ENCODE measurements around the gene TBX1.
A peak's percentile ranks its signal among the peaks of the same experiment; 100 is the strongest.
"Not testable (repeated sequence)": the region's sequence is repeated elsewhere in the genome, so short reads cannot be mapped to it uniquely, and the experiment has no call there.

Gene TBX1

DNA sequence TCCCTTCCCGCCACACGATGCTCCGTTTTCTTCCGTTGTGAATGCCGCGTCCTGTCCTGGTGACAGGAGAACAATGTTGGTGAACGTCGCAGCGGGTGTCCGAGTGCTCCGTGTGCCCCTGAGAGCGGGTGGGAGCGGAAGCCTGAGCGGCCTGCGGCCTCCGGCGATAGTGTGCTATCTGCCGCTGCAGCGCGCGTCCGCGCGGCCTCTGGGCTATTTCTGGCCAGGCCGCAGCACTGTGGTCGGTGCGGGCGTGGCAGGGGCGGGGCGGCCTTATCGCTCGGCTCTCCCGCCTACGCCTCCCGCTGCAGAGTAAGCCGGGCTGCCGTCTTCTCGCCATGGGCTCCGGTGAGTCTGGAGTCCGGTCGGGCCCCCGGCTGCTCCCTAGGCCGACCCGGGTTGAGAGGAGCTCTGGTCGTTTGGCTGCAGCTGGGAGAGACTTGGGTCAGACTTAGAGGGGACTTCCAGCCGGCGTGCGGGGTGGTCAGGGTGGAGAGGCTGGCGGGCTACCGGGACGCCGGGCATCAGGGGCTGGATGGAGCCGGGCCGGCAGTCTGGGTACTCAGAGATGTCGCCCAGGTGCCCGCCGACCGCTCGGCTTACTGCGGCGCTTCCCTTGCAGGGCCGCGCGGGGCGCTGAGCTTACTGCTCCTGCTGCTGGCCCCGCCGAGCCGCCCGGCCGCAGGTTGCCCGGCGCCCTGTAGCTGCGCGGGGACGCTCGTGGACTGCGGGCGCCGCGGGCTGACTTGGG, 37.2 kb upstream of the TBX1 start, which contains the start of gene GP1BB:
Gene GP1BB (plus strand): TSS at position 308 of the 751 bp plus-strand sequence. CDS start 31 bp downstream, at position 339.
- peak; percentile 75 for DNase-seq (ENCODE audit: low spot score)

DNA sequence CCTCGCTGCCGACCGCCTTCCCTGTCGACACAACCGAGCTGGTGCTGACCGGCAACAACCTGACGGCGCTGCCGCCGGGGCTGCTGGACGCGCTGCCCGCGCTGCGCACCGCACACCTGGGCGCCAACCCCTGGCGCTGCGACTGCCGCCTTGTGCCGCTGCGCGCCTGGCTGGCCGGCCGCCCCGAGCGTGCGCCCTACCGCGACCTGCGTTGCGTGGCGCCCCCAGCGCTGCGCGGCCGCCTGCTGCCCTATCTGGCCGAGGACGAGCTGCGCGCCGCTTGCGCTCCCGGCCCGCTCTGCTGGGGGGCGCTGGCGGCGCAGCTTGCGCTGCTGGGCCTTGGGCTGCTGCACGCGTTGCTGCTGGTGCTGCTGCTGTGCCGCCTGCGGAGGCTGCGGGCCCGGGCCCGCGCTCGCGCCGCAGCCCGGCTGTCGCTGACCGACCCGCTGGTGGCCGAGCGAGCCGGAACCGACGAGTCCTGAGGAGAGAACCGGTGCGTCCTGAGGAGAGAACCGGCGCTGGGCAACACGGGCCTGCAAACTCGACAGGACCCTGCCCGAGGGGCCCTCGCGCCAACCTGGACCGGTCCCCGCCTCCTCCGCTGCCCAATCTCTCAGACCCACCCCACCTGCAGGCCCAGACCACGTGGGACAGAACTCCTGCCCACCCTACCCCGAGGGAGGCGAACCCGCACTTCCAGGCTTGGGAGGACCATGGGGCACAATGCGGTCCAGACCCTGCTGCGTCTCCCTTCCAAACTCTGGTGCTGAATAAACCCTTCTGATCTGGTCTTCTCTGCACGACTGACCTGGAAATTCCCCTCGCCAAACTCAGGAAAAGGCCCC, 36.4 kb upstream of the TBX1 start:
- peak; percentile 89 for DNase-seq (ENCODE audit: low spot score)

DNA sequence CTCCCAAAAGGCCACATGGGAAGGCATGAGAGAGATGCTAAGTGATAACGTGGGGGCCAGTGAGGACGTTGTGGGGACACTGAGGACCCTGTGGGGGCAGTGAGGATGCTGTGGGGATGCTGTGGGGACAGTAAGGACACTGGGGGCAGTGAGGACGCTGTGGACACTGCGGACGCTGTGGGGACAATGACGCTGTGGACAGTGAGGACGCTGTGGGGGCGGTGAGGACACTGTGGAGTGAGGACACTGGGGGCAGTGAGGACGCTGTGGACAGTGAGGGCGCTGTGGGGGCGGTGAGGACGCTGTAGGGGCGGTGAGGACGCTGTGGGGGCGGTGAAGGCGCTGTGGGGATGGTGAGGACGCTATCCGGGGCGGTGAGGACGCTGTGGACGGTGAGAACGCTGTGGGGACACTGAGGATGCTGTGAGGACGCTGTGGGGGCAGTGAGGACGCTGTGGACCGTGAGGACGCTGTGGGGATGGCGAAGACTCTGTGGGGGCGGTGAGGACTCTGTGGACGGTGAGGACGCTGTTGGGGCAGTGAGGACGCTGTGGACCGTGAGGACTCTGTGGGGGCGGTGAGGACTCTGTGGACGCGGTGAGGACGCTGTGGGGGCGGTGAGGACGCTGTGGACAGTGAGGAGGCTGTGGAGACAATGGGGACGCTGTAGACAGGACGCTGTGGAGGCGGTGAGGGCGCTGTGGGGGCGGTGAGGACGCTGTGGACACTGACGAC, 35.5 kb upstream of the TBX1 start:
- DNase-seq (ENCODE audit: low spot score): no peak

DNA sequence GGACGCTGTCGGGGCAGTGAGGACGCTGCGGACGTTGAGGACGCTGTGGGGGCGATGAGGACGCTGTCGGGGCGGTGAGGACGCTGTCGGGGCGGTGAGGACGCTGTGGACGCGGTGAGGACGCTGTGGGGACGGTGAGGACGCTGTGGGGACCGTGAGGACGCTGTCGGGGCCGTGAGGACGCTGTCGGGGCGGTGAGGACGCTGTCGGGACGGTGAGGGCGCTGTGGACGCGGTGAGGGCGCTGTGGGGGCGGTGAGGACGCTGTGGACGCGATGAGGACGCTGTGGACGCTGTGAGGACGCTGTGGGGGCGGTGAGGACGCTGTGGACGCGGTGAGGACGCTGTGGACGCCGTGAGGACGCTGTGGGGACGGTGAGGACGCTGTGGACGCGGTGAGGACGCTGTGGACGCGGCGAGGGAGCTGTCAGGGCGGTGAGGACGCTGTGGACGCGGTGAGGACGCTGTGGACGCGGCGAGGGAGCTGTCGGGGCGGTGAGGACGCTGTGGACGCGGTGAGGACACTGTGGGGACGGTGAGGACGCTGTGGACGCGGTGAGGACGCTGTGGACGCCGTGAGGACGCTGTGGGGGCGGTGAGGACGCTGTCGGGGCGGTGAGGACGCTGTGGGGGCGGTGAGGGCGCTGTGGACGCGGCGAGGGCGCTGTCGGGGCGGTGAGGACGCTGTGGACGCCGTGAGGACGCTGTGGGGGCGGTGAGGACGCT, 34.4 kb upstream of the TBX1 start:
- not testable (repeated sequence) for DNase-seq (ENCODE audit: low spot score)

DNA sequence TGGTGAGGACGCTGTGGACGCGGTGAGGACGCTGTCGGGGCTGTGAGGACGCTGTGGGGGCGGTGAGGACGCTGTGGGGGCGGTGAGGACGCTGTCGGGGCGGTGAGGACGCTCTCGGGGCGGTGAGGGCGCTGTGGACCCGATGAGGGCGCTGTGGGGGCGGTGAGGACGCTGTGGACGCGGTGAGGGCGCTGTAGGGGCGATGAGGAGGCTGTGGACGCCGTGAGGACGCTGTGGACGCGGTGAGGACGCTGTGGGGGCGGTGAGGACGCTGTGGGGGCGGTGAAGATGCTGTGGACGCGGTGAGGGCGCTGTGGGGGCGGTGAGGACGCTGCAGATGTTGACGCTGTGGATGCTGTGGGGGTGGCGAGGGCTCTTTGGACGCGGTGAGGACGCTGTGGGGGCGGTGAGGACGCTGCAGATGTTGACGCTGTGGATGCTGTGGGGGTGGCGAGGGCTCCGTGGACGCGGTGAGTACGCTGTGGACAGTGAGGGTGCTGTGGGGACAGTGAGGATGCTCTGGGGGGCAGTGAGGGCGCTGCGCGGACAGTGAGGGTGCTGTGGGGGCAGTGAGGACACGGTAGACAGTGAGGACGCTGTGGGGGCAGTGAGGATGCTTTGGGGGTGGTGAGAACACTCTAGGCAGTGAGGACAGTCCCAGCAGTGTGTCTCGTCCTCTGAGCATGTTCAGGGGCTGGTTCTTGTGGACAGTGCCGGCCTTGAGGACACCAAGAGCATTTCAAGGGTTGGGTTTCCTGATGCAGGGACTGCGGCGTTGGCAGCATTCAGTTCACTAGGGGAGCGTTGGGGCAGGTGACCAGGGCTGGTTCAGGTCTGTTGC, 33.0 kb upstream of the TBX1 start:
- no peak for DNase-seq (ENCODE audit: low spot score)

DNA sequence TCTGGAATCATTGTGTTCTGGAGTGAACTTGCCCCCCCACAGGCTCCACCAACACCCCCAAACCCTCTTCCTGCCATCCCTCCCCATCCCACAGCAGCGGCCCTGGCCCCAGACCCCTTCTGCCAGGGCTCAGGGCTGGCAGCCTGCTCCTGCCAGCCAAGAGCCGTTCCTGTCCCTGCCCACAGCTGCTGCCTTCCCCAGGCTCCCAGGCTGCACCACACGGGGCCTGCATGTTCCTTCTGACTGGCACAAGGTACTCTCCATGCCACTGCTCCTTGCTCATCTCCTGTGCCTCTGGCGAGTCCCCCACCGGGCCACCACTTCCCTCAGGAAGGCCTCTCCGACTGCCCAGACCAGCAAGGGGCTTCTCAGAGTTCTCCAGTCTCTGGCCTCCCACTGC, 32.3 kb upstream of the TBX1 start:
- DNase-seq (ENCODE audit: low spot score): no peak

DNA sequence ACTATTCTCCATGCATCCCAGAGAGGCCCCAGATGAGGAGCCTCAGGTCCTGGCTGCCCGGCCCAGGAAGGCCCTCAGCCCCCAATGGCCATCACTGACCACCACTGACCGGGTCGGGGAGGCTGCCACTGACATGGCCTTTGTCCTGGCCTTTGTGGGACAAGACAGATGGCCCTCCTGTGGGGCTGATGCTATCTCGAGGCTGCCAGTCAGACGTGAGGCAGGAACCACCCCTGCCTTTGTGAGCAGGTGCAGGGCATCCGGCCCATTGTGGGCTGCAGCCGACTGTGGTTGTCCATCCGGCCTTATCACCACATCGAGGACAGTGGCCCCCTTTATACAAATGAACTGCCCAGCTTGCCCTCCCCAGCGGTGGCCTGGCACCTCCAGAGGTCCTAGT, 31.7 kb upstream of the TBX1 start:
- no peak for DNase-seq (ENCODE audit: low spot score)

DNA sequence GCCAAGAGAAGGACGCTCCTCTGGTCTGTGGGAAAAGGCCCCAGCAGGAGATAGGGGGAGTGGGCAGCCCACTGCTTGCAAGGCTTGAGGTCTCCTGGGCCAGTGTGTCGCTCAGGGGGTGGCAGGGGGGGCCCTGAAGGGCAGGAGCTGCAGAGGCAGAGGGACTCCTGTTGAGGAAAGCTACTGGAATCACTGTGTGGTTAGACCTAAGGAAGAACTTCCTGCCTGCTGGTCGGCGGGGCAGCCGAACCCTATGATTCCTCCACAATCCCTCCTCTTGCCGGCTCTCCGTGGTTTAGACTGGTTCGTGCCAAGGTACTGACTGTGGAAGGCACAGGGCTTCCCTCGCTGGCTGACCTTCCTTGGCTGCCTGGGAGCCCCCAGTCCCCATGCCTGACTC, 31.1 kb upstream of the TBX1 start:
- DNase-seq (ENCODE audit: low spot score): no peak

DNA sequence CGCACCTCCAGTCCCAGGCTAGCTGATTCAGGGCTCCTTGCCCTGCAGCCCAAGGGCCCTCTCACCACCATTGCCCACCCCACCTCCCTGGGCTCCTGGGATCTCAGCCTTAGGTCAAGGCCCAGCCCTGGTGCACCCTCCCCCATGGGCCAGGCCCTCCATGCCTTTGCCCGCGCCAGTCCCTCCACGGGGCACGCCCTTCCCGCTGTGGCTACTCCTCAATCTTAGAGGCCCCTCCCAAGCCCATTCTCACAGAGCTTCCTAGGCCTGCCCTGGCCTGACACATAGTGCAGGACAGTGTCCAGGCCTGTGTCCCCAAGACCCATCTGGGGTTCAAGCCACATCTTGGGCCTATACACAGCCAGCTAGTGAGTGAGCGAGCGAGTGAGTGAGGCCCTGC, 30.4 kb upstream of the TBX1 start:
- DNase-seq (ENCODE audit: low spot score): no peak

DNA sequence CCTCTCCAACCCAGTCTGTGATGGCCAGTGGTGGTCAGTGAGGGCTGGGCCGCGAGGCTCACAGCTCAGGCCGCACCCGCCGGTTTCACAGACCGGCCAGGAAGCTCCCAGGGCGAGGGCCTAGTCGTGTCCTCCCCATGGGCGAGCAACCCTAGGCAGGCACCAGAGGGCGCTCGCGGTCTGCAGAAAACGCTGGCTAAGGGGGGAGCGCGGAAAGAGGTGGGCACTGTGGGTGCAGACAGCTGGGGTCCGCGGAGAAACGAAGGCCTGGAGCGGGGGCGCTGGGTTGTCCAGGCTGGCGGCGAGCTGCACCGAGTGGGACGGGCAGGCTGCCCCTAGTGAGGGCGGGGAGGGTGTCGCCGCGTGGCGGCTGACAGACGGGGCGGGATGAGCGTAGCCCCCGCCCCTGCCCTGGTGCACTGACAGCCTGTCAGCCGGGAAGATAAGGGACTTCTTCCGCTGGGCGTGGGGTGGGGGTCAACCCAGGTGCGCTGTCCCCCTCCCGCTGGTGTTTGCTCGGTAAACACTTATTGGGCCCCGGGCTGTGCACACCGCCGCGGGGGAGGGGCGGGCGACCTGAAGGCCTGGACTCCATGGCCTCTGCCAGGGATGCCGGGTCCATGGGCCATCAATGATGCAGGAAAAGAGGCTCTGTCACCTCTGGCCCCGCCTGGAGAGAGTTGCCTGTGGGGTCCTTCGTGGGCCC, 29.8 kb upstream of the TBX1 start:
- peak; percentile 97 for DNase-seq (ENCODE audit: low spot score)

DNA sequence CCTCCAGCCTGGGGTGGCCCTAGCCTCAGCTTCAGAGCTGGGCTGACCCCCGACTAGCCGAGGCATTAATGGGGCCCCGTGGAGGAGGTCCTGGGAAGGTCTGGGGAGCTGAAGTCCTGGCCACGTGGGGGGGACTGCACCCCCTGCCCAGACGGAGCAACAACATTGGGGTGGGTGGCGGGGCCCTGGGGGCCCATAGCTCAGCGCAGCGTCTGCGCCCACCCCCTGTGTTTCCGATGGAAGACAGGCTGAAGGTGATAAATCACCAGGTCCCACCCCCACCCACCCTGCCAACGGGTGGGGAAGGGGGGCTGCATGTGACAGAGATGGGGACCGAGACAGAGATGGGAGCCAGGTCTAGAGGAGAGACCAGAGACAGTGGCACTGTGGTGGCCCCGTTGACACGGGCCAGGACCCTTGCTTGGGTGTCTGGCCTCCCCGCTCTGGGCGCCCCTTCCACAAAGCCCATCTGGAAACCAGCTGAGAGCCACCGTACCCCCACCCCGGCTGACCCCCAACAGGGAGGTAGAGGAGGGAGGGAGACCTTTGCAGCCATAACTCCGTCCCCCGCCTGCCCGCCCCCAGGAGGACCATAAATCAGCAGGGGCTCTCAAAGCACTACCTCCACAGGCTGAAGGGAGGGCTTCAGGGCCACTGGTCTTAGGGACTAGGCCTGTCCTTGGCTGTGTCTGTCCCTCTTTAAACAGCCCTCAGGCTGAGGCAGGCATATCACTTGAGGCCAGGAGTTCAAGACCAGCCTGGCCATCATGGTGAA, 29.0 kb upstream of the TBX1 start:
- DNase-seq (ENCODE audit: low spot score): no peak

DNA sequence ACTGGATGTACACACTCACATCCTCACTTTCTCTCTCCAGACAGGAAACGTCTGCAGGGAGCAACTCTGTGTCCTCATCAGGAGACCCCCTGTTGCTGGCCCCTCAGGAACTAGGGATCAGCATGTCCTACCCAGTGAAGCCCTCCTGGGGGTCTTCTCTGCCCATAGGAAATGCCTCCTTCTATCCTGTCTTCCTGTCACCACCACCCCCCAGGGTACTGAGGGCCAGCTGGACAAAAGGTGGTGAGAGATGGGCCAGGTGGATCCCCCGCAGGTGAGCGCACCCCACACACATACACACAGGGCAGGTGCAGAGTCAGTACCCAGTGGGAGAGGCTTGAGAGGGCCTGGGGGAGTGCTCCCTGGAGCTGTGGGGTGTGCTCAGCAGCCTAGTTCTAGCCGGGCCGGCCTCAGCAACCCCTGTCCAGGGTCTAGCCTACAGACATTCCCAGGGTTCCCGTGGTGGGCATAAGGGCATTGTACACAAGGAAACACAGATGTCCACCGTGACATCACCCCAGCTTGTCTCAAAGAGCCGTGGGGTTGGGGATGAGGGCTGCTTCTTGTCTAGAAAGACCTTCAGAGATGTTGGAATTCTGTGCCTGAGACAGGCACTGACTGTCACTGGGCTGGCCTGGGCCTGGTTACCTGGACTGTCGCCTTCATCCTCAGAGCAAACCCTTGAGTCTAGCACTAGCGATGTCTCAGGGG, 28.0 kb upstream of the TBX1 start:
- DNase-seq (ENCODE audit: low spot score): no peak

DNA sequence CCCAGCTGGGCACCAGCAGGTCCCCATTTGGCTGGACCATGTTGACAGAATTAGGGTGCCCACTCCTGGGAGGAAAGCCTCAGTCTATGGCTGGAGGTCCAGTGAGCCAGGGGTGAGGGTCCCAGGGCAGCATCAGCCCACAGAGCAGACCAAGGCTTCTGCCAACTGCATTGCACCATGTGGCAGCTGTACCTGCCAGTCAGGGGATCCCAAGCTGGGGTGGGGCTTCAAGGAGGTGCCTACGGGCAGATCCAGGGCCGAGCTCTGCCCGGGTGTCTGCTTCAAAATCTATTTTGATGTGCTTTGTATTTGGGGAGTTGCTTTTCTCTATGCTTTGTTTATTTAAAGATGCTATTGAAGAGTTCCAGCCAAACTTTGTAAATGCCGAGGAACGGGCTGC, 26.8 kb upstream of the TBX1 start:
- no peak for DNase-seq (ENCODE audit: low spot score)

DNA sequence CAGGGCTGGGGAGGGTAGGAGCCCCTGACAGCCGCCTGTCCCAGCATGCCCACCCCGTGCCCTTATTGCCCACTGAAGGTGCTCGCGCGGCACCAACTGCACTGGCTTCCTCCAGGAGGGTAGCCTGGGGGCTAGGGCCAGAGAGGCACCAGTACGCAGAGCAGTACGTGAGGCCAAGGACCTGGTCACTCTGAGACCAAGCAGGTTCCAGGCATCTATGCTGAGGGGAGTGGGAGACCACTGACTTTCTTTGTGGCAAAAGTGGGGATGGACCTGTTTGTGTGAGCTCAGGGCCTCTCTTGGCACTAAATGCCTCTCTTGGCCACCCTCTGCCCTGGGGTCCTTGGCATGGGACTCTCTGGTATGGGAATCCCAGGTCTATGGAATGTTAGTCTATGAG, 26.4 kb upstream of the TBX1 start:
- no peak for DNase-seq (ENCODE audit: low spot score)

DNA sequence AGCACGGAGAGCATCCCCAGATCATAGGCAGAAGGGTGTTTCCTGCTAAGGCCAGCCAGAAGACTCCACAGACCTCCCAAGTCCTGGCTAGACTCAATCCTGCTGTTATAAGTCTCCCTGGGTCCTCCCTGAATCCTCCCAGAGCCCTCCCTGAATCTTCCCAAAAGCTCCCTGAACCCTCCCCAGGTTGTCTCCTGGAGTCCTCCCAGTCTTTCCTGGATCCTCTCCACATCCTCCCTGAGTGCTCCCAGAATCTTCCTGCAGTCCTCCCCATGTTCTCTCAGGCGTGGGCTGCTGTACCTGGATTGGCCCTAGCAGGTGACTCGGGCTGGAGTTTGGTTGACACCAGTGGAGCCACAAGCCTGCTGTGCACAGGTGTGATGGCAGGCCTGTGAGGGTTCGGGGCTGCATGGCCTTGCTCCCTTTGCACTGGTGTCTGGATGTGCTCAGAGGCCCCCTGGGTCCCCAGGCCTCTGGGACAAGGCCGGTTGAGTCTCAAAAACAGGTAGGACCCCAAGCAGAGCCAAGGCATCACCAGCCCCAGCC, 25.7 kb upstream of the TBX1 start:
- DNase-seq (ENCODE audit: low spot score): no peak

DNA sequence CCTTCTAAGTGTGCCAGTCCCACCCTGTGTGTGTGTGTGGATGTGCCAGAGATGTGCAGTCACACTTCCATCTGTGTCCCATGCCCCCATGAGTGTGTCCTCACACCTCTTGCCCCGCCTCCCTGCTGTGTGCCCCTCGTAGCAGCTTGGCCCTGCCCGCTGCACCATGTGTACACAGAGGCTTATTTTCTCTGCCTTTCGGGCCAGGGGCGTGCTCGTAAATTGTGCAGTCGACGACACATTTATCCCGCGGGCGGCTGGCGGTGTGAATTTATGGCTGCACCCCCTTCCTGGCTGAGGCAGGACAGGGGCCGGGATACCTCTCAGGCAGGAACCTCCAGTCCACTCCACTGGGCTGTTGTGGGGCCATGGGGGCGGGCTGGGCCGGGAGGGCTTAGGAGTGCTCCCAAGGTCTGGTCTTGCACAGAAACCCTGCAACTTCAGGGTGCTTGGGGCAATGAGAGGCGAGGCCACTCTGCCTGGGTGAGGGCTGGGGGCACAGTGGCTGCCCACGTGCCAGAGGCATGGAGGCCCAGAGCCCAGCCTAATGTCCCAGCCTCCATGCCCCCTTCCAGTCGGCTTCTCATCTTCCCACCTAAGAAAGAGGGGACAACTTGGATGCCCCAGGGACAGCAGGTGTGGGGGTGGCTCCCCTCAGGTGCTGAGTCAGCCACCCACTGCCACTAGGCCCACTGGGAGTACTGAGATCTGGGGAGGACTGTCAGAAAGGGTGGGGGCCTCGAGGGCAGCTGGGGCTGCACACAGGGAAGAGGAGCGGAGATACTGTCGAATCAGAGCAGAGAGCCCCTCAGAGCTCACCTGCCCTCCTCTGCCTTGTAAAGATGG, 24.7 kb upstream of the TBX1 start:
- no peak for DNase-seq (ENCODE audit: low spot score)

DNA sequence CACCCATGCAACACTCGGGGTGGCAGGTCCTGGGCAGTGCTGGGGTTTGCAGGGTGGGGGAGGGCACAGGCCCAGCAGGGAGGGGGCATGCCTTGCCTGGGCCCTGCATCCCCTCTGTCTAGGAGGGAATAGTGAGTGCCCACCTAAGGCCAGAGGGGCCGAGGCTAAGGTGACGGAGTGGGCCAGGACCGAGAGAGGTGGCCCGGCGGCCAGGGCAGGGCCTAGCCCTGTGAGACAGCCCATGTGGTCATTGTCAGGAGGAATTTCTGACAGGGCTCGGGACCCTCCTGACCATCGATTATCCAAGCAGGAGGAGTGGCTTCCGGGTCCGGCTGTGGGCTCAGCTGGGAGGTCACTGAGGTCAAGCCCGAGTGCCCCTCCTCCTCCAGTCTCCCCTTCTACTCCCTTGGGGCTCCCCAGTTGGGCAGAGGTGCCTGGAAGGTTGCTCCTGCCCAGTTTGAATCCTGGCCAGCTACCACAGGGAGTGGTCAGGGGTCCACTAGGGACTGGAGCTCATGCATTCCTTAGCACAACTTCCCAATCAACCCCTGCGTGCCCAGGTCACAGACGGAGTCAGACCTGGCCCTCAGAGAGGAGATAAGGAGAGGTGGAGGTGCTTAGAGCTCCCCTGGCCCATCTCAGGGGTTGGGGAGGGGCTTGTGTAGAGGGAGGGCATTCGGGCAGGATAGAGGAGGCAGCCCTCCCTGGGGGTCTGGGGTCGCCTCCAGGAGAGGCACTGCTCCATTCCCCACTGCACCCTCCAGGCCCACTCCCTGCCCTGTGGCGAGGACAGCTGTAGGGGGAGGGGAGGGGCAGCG, 22.5 kb upstream of the TBX1 start:
- DNase-seq (ENCODE audit: low spot score): no peak

Data from HuH-7 (cell line).